ENCODE data around the gene NRGN.

- TF ChIP-seq NFATC4 (CRISPR knock-in tag; IDR thresholded peaks at IDR 0.05) (no peak), CTCF (IDR thresholded peaks at IDR 0.05) (no peak), FOXP4 (CRISPR knock-in tag; IDR thresholded peaks at IDR 0.05) (no peak)
Observed at GRCh38 chr11:124796312-124796711, 56.6 kb downstream of the NRGN start.
